Right forelimb (tissue), 1 donor: ENCODE results near the gene PREX1.
A peak's percentile ranks its signal among the peaks of the same experiment; 100 is the strongest.

Experiments used
- DNase-seq: peaks from one replicate; pipeline ENCODE4 v3.0.0-alpha.2; 2018

PREX1 gene

GRCh38 chr20:48614593-48615274, 213.1 kb downstream of the PREX1 start:
- DNase-seq = no peak

- DNase-seq = no peak
These were observed 213.9 kb downstream of the PREX1 start for GRCh38 chr20:48613926-48614325.

- DNase-seq = peak; percentile 23
These were observed 215.5 kb downstream of the PREX1 start for GRCh38 chr20:48612335-48612734.

GRCh38 chr20:48610996-48611395, 216.8 kb downstream of the PREX1 start:
- no peak for DNase-seq

- DNase-seq = peak; percentile 3
These were observed 218.3 kb downstream of the PREX1 start for GRCh38 chr20:48609491-48609978.

- DNase-seq = no peak
These were observed 219.0 kb downstream of the PREX1 start for GRCh38 chr20:48608756-48609155.

- no peak for DNase-seq
These were observed 220.3 kb downstream of the PREX1 start for GRCh38 chr20:48607544-48607865.

- DNase-seq = peak; percentile 28
These were observed 220.8 kb downstream of the PREX1 start for GRCh38 chr20:48606841-48607543.

- peak; percentile 41 for DNase-seq
These were observed 221.5 kb downstream of the PREX1 start for GRCh38 chr20:48606172-48606840.

GRCh38 chr20:48605364-48606171, 222.2 kb downstream of the PREX1 start:
- peak; percentile 6 for DNase-seq

- peak; percentile 7 for DNase-seq
These were observed 222.9 kb downstream of the PREX1 start for GRCh38 chr20:48604936-48605335.

- peak; percentile 30 for DNase-seq
These were observed 223.4 kb downstream of the PREX1 start for GRCh38 chr20:48604426-48604825.

GRCh38 chr20:48603819-48604405, 223.9 kb downstream of the PREX1 start:
- DNase-seq = no peak

- peak; percentile 49 for DNase-seq
These were observed 224.5 kb downstream of the PREX1 start for GRCh38 chr20:48603116-48603818.

GRCh38 chr20:48601798-48602197, 226.0 kb downstream of the PREX1 start:
- DNase-seq = no peak

- peak; percentile 26 for DNase-seq
These were observed 227.3 kb downstream of the PREX1 start for GRCh38 chr20:48600470-48600945.

GRCh38 chr20:48599748-48600469, 227.9 kb downstream of the PREX1 start:
- no peak for DNase-seq

- peak; percentile 16 for DNase-seq
These were observed 228.6 kb downstream of the PREX1 start for GRCh38 chr20:48599106-48599747.

GRCh38 chr20:48598303-48598941, 229.4 kb downstream of the PREX1 start:
- peak; percentile 31 for DNase-seq
